ENCODE data around the gene SORCS1. TPM values are rescaled to one million over a fixed set of nuclear protein-coding genes. Genes with fewer than 3 reads are reported as not detected.

Gene SORCS1
- total and polyA plus RNA-seq, 2 of the 13 experiments (the other 11 are each of a cell fraction or from before 2014, with no cell fraction given): not detected

- TF ChIP-seq ARID5B (CRISPR knock-in tag; IDR thresholded peaks at IDR 0.05) (no peak), ZNF652 (CRISPR knock-in tag; IDR thresholded peaks at IDR 0.05; ENCODE audit: borderline replicate concordance, low read depth) (no peak), ZHX1 (CRISPR knock-in tag; IDR thresholded peaks at IDR 0.05; ENCODE audit: low read depth) (no peak), MAFG (CRISPR knock-in tag; IDR thresholded peaks at IDR 0.05) (no peak), HNF1B (CRISPR knock-in tag; IDR thresholded peaks at IDR 0.05) (no peak), AHR (CRISPR knock-in tag; IDR thresholded peaks at IDR 0.05) (no peak), SAFB2 (CRISPR knock-in tag; IDR thresholded peaks at IDR 0.05; ENCODE audit: borderline replicate concordance, low read depth) (no peak), ZNF841 (CRISPR knock-in tag; IDR thresholded peaks at IDR 0.05; ENCODE audit: borderline replicate concordance) (no peak), HMG20A (CRISPR knock-in tag; IDR thresholded peaks at IDR 0.05; ENCODE audit: borderline replicate concordance) (no peak), ZNF816 (CRISPR knock-in tag; IDR thresholded peaks at IDR 0.05; ENCODE audit: borderline replicate concordance) (no peak)
These were observed 417.6 kb downstream of the SORCS1 start (continued) for GRCh38 chr10:106746868-106747267.

All from HepG2 (cell line).